Measurements from ENCODE around the gene ETV6.

The ETV6 gene

DNA sequence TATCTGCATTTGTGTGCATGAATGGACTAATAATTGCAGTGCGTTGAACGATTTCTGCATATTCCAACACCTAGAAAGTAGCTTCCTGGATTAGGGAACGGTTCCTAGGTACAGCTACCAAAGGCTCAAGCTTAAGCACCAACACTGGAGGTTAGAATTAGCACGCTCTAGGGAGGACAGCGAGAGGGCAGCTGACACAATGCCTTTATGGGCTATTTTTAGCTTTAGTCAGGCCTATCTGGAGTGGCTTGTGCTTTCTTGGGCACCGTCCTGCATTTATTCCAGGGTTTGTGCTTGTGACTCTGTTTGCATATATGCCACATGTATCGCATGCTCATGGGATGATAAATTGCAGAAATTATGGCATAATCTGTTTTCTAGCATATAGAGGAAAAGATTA lies 13.7 kb downstream of the ETV6 start:
- TF ChIP-seq, protein P1, sequence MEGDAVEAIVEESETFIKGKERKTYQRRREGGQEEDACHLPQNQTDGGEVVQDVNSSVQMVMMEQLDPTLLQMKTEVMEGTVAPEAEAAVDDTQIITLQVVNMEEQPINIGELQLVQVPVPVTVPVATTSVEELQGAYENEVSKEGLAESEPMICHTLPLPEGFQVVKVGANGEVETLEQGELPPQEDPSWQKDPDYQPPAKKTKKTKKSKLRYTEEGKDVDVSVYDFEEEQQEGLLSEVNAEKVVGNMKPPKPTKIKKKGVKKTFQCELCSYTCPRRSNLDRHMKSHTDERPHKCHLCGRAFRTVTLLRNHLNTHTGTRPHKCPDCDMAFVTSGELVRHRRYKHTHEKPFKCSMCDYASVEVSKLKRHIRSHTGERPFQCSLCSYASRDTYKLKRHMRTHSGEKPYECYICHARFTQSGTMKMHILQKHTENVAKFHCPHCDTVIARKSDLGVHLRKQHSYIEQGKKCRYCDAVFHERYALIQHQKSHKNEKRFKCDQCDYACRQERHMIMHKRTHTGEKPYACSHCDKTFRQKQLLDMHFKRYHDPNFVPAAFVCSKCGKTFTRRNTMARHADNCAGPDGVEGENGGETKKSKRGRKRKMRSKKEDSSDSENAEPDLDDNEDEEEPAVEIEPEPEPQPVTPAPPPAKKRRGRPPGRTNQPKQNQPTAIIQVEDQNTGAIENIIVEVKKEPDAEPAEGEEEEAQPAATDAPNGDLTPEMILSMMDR (IDR thresholded peaks at IDR 0.05; ENCODE audit: low read depth, low read length), result no peak
- DNase-seq (ENCODE audit: low read depth, low spot score), result no peak
- H3K4me3 ChIP-seq (ENCODE audit: low read depth, low read length), result no peak overlapping the region
- in situ Hi-C loops (cut with HindIII; ENCODE audit: low sequenced_read_pairs), result no loop called here

DNA sequence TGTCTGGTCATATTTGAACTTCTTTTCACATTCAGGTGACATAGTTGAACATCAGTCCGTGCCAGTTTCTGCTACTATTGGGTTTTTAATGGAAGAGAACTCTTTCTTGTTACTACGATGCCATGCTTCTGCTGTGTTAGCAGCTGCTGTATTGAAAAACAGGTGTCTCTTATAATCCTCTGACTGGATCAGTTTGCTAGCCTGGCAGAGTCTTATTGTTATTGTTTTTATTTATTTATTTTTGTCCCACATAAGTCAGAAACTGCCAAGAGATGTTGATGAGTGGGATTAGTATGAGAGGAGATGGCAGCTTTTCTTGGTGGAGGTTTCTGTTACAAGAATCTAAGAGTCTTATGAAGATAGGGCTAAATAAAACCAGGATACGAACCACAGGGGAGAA lies 14.6 kb downstream of the ETV6 start:
- no peak for DNase-seq (ENCODE audit: low read depth, low spot score)

DNA sequence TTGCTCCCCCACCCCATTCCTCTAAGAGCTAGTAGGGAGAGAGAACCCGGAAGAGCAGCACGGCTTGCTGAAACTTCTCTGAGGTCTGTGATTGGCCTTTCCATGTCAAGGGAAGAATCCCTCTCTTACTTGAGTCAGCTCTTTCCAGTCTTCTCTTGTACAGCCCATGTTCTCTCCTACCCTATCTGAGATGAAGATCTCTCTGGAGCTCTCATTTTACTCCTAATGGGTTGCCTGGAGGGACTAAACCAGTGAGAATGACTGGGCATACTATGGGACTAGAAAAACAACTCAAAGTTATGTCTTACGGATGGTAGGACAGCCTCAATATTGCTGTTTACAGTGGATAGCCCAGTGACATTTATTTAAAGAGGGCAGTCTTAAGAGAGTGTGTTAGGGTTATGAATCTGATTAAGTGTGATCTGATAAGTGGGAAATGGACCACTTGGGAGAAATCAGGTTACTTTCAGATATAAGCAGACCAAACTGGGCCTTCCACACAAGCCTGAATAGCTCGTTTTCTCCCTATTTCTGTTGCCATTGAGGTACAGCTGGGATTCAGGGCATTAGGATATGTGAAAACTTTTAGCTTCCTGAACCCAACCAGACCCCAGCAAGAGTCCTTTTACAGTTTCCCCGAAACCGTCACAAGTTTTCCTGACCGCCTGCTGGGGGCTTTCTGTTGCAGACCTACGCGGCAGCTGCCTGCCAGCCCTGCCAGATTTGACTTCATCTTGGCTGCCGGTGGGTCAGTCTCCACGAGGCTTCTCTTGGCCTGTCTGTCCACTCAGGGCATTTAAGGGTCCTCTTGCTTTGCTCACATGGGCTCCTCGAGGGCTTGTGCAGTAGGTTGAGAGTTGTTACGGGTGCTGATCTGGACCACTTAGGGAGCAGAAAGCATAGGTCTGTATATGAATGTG lies 16.9 kb downstream of the ETV6 start:
- no peak for DNase-seq (ENCODE audit: low read depth, low spot score)
- H3K4me3 ChIP-seq (ENCODE audit: low read depth, low read length), result no peak overlapping the region
- TF ChIP-seq, protein P1 (IDR thresholded peaks at IDR 0.05; ENCODE audit: low read depth, low read length), result no peak
- in situ Hi-C loops (cut with HindIII; ENCODE audit: low sequenced_read_pairs), result no loop called here

More for the DNA sequence above, 14.6 kb downstream of the ETV6 start:
- in situ Hi-C loops (cut with HindIII; ENCODE audit: low sequenced_read_pairs), result no loop called here
- TF ChIP-seq, protein P1 (IDR thresholded peaks at IDR 0.05; ENCODE audit: low read depth, low read length), result no peak
- no peak overlapping the region for H3K4me3 ChIP-seq (ENCODE audit: low read depth, low read length)

DNA sequence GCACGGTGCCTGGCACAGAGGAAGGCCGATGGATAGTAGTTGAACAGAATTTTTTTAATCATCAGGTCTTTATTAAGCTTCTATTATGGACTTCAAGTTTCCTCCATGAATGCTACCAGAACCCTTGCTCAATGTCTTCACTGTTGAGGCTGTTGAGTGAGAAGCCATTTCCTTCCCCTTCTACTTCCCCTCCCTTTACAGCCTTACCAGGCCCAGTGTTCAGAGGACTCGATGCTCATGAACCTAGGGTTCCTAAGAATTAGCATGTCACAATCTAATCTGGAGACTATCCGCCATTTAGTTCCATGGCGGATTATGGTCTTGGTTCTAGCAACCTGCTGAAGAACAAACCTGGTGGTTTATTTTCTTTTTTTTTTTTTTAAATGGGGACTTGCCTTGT lies 17.7 kb downstream of the ETV6 start:
- in situ Hi-C loops (cut with HindIII; ENCODE audit: low sequenced_read_pairs), result no loop called here
- DNase-seq (ENCODE audit: low read depth, low spot score), result no peak
- TF ChIP-seq, protein P1 (IDR thresholded peaks at IDR 0.05; ENCODE audit: low read depth, low read length), result no peak
- no peak overlapping the region for H3K4me3 ChIP-seq (ENCODE audit: low read depth, low read length)

DNA sequence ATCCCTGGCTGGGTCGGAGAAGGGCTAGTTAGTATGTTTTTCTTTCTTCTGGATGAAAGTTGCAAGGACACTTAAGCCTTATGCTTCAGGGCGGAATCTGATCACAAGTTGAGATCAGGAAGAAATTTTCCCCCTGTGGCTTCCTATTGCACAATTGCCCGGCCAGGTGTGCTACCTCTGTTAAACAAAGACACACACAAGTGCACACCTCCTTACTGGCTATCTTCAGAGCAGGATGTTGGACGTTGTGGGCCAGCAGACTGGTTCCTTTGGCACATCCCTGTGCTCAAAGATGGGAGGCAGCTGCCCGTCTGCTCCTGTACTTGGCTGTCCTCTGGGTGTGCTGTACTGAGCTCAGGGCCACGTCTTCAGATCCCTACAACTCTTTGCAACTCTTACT lies 19.1 kb downstream of the ETV6 start:
- H3K4me3 ChIP-seq (ENCODE audit: low read depth, low read length), result no peak overlapping the region
- DNase-seq (ENCODE audit: low read depth, low spot score), result no peak

DNA sequence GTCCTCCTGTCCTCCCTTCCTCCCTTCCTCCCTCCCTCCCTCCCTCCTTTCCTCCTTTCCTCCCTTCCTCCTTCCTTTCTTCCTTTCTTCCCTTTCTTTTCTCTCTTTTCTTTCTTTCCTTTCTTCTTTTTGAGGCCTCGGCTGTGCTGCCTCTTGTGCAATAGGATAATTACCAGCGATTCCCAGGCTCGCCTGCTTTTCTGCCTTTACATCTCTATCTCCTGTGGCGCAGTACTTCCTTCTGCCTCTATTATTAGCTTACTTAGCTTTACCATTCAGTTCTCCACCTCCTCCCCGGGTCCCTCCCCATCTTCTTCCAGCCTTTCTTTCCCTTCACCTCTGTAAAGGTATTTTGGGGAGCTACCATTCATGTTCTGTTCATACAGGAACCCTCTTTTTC lies 19.9 kb downstream of the ETV6 start:
- TF ChIP-seq, protein P1 (IDR thresholded peaks at IDR 0.05; ENCODE audit: low read depth, low read length), result no peak

More for the DNA sequence above, 19.1 kb downstream of the ETV6 start:
- TF ChIP-seq, protein P1 (IDR thresholded peaks at IDR 0.05; ENCODE audit: low read depth, low read length), result no peak
- in situ Hi-C loops (cut with HindIII; ENCODE audit: low sequenced_read_pairs), result no loop called here

More for the DNA sequence above, 19.9 kb downstream of the ETV6 start:
- no peak for DNase-seq (ENCODE audit: low read depth, low spot score)
- in situ Hi-C loops (cut with HindIII; ENCODE audit: low sequenced_read_pairs), result no loop called here
- no peak overlapping the region for H3K4me3 ChIP-seq (ENCODE audit: low read depth, low read length)
